Stimulated activated CD4-positive, alpha-beta T cell treated with anti-CD3 and anti-CD28 coated beads, Interleukin-4, amount 100 ng/mL, for 48 hours (primary cell): ENCODE data around the gene BEST3.

Experiments used
- DNase-seq, 2 donors: peaks; one replicate each; pipeline ENCODE4 v3.0.0-alpha.2; 2020; ENCODE audit warnings: low read depth in 2 of 2

The BEST3 gene

GRCh38 chr12:69698769-69699540 lies at the start of gene BEST3:
TSS of gene BEST3 (minus strand) at chr12:69699303. CDS start at chr12:69697798, 1,505 bp downstream.
- no peak for DNase-seq

GRCh38 chr12:69744109-69744508 lies 45.0 kb upstream of the BEST3 start:
- DNase-seq, result no peak

DNA sequence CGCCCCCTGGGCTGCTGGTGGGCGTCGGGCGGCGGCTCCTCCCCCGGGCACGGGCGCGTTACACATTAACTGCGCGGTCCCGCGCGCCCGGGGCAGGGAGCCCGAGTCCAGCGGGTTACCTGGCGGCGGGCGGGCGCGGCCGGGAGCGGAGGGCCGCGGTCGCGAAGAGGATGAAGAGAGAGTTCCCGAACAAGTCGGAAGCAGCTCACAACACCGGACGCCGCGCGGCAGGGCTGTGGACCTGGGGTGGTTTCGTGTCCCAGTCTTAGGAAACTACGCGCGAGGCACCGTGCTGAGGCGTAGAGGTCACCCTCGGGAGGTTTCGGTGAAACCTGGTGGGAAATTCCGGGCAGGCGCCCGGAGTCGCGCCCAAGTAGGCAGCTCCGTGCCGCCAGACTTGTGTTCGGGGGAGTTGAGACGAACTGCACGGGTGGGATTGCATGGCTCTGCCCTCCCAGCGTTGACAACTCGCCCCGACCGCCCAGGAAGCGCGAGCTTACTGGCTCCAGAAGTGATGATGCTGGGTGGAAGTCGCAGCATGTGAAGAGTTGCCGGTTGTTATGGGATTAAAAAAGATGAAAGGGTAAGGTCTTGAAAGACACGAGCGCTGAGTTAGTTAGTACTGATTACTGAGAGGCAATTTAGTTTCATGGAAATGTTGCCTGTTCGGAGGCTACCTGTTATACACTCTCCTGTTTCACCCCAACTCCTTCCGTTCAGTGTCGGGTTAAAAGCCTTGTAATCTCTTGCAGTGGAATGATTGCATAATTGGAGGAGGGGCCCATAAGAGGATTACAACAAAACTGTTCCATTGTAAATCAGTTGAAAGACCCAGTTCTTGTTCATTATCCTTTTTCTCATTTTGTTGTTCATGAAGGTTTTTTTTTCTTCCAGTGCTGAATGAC lies 40.4 kb upstream of the BEST3 start:
- peak; percentile 32 to 40 for DNase-seq

DNA sequence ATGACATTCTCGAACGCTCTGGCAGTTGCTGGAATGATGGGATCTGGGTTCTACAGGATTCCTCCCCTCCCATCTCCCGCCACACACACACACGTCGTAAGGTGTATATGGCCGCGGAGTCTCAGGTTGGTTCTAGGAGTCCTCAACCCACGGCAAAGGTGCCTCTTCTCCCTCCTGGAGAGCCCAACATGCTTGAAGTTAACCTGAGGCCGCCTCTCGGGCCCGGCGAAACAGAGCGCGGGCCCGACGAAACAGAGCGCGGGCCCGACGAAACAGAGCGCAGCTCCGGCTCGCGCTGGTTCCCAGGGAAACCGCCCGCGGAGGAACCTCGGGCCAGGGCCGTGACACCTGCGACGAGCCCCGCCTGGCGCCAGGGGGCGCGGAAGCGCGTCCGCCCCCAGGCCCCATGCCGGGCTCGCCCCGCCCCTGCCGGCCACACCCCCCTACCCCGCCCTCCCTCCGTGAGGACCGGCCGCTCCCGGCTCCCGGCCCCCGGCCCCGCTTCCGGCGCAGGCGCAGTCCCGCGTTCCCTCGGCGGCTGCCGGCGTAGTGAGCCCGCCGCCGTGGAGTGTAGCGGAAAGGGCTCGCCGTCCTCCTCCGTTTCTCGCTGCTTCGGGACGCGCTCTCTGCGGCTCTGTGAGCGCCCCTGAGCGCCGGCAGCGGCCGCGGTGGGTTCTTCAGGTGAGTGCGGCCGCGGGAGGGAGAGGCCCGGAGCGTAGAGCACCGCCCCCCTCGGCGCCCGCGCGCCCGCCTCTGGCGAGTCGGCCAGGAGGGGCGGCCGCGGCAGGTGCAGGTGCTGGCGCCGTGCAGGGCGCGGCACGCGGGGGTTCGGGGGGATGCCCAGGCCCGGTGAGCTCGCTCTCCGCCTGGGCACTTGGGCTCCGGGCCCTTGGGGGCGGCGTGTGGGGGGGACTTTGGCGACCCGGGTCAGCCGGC lies 39.5 kb upstream of the BEST3 start, which contains the start of gene RAB3IP:
Gene RAB3IP (plus strand): TSS at position 510 of the 936 bp plus-strand sequence. CDS start 16,549 bp downstream, outside the sequence.
- DNase-seq, result peak; percentile 93 to 94

GRCh38 chr12:69733638-69734037 lies 34.5 kb upstream of the BEST3 start:
- no peak for DNase-seq

DNA sequence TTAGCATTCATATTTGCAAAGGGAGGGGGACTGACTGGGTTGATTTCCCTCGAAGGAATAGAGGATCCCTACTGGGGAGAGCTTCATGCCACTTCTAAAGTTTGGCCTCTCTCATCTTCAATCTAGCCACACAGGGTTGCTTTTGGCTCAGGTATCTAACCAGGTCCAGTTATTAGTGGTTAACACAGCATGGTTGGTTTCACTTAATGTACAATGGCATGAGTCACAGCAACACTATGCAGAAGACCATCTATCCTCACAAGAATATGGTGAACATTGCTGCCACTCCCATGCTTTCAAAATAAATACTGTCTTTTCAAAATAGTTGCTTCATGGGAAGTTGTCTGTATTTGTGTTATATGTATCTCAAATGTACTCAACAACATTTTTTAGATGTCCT lies 33.0 kb upstream of the BEST3 start:
- no peak for DNase-seq

- DNase-seq, result no peak
These were observed 27.8 kb upstream of the BEST3 start for GRCh38 chr12:69726922-69727321.

DNA sequence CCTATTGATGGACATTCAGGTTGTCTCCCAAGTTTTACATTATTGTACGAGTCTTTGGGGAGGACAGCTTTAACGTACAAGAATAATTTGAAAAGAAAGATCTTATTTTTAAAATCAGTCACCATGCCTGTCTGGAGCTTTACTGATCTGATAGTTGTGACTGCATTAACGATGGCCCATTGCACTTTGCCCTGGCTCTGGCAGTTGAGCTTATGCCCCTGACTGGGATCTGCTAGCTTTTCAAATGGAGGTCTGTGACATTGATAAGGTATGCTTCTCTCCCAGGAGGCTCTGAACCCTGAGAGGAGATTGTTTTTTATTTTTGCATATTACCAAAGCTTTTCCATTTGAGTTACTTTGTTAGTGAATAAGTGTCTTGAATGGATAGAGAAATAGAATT lies 21.6 kb upstream of the BEST3 start:
- DNase-seq, result no peak

DNA sequence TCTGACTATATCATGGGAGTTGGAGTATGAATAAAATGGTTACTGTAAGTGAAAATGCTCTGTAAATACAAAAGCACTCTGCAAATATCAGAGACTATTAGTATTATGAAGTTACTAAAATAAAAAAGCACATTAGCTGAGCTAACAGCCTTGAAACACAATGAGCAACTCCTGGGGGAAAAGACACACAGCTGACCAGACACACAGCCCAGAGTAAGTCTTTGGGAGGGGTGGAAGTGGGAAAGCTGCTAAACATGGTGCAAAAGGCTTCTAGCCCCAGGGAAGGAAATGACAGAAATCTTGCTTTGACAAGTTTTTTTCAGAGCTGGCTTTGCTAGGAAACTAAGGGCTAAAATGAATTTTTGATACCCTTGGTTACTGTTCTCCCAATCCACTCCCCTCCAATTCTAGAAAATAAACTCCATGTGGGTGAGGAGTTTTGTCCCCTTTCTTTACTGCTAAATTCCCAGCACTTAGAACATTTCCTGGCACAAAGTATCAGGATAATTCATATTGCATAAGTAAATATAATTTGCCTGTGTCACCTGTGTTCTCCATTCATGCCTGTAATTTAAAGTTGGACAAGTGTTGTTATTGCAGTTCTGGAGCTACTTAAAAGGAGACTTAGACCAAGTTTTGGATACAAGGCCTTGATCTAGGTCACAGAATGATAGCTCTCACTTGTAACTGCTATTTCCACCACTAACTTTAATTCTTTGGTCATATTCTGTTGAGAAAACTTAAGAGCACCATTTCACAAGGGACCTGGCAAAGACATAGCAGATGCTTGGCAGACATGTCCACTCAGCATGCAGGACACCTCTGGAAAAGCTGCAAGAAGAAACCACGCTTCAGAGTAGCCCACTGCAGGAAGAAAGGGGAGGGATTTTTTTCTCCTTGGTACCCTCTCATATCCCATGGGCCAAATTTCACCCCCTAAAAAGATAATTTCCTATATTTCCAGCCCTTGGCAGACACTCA lies 20.5 kb upstream of the BEST3 start:
- no peak for DNase-seq

- no peak for DNase-seq
These were observed 15.4 kb upstream of the BEST3 start for GRCh38 chr12:69714542-69714941.

GRCh38 chr12:69712826-69713225 lies 13.7 kb upstream of the BEST3 start:
- no peak for DNase-seq

- no peak for DNase-seq
These were observed 9.5 kb upstream of the BEST3 start for GRCh38 chr12:69708649-69709048.

GRCh38 chr12:69704357-69704756 lies 5.3 kb upstream of the BEST3 start:
- no peak for DNase-seq

GRCh38 chr12:69703146-69703642 lies 4.1 kb upstream of the BEST3 start:
- no peak for DNase-seq

GRCh38 chr12:69701826-69702225 lies 2.7 kb upstream of the BEST3 start:
- DNase-seq, result no peak

DNA sequence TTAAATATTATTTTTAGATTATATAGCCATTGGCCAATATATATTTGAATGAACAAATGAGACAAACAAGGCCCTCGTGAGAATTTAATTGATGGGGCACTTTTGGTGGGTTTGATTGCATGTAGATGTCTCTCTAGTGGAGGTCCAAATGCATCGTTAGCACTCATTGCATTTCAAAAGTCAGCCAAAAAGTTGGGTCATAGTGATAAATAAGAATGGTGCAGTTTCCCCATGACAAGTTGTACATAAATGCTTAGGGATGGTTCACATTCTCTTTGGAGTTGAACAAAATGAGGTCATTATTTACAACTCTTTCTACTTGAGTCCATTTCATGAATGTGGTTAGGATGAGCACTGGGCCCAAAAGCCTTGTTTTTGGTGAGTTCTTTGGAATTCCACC lies 1.0 kb downstream of the BEST3 start:
- DNase-seq, result no peak

DNA sequence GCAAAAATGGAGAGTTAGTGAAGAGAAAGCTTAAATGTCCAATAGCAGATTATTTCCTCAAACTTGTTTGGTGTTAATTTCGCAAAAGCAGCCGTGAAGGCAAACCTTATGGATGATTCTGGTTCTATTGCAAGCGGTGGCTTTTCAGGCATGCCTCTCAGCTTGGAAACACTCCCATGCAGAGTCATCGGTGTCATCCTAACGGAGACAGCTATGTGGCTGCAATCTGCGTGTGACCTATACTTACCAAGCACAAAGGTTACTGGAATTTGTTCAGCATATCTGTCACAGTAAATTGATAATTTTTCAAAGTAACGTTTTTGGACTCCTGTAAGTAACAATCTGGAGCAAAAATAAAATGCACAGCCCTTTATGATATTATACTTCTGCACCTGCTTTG lies 5.0 kb downstream of the BEST3 start:
- no peak for DNase-seq

DNA sequence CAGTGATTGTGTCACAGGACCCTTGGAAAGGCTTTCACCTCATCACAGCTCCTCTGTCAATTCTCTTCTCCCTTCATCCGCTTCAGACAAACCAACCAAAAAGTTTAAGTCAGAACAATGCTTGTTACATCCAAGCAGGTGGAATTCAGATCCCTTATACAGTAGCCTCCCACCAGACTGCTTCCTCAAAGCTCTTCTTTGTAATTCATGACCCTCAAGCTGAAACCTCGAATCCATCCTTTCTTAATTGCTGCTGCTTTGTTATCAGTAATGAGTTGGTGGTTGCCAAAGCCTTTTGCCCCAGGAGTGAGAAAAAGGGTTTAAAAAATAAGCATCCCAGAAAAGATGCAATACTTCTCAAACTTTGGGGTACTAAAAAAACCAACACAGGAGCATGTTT lies 9.5 kb downstream of the BEST3 start:
- no peak for DNase-seq

GRCh38 chr12:69688471-69689427 lies 10.4 kb downstream of the BEST3 start:
- DNase-seq, result peak in 1 of 2 donors; percentile 3
